Vagina (tissue), 2 donors: ENCODE measurements around the gene CCDC88C. TPM values are rescaled to one million over a fixed set of nuclear protein-coding genes. Genes with fewer than 3 reads are reported as not detected.

Source experiments
- DNase-seq, 2 donors: peaks; one replicate each; pipeline ENCODE4 v3.0.0-alpha.2; 2017; ENCODE audit errors: extremely low spot score in 2 of 2
- H3K27ac ChIP-seq: fragments of 200-600 bp; sonication (generic); one replicate; pipeline ENCODE4 v1.5.1; 2019
- H3K27me3 ChIP-seq: fragments of 200-600 bp; sonication (generic); one replicate; pipeline ENCODE4 v1.5.1; 2019
- H3K36me3 ChIP-seq, 2 donors: fragments of 200-600 bp; sonication (generic); one replicate each; pipeline ENCODE4 v1.5.1; 2017 to 2019
- H3K4me1 ChIP-seq: fragments of 200-600 bp; sonication (generic); one replicate; pipeline ENCODE4 v1.5.1; 2019
- H3K4me3 ChIP-seq, 2 donors: fragments of 200-600 bp; sonication (generic); 1 replicate in 1 of 2; 2 replicates in 1 of 2; pipeline ENCODE4 v1.5.1; 2016 to 2019
- H3K9me3 ChIP-seq: fragments of 200-600 bp; sonication (generic); one replicate; pipeline ENCODE4 v1.5.1; 2019
- POLR2A ChIP-seq, 2 donors: fragments of 450-650 bp; IDR thresholded peaks; one replicate each; pipeline ENCODE4 v1.6.1; 2017; ENCODE audit warnings: antibody characterized with exemption in 2 of 2, mild to moderate bottlenecking in 2 of 2, moderate library complexity in 2 of 2
- POLR2AphosphoS5 ChIP-seq, 2 donors: sonication (generic); formaldehyde crosslinking; IDR thresholded peaks; one replicate each; pipeline ENCODE4 v1.9.0; 2017; ENCODE audit warnings: antibody characterized with exemption in 2 of 2, mild to moderate bottlenecking in 2 of 2, low read depth in 1 of 2; ENCODE audit not compliant: insufficient read depth in 1 of 2
- intact Hi-C: fragments of 100-400 bp; cut with DNase I; formaldehyde crosslinking; loops from one replicate; pipeline ENCODE4 v1.15.1; 2023
- total RNA-seq: library from RNA; depleted of rRNA; stranded (reverse); fragments of >200 nt; gene quantifications from one replicate; pipeline ENCODE4 v1.2.3, GENCODE V29; 2016
- TF ChIP-seq, protein P1 (sequence below), 3 experiments: fragments of 450-650 bp in 2 of 3; fragments of 200-600 bp in 1 of 3; sonication (generic) in 1 of 3; IDR thresholded peaks; one replicate each; pipeline ENCODE4 v1.5.1; 2017 to 2019; ENCODE audit warnings: antibody characterized with exemption in 3 of 3, mild to moderate bottlenecking in 2 of 3, moderate library complexity in 2 of 3

Gene CCDC88C
- total RNA-seq, 1 donor from 2014 or later = 42.2 TPM

DNA sequence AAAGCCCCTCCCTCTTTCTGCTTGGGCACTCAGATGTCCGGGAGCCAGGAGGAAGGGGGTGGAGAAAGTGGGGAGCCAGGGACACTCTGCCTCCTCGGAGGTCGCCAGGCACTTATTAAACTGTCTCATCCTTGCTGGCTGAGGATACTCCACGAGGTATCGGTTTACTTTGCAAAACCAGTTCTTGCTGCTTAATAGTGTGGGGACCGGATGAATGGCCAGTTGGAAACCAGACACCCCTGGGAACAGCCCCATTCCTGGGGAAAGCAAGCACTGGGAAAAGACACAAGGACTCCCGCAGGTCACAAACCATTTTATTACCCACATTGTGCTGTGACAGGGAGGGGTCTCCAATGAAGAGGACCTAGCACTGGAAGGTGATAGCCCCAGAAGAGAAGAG lies 34.2 kb downstream of the CCDC88C start:
- TF ChIP-seq, protein P1, sequence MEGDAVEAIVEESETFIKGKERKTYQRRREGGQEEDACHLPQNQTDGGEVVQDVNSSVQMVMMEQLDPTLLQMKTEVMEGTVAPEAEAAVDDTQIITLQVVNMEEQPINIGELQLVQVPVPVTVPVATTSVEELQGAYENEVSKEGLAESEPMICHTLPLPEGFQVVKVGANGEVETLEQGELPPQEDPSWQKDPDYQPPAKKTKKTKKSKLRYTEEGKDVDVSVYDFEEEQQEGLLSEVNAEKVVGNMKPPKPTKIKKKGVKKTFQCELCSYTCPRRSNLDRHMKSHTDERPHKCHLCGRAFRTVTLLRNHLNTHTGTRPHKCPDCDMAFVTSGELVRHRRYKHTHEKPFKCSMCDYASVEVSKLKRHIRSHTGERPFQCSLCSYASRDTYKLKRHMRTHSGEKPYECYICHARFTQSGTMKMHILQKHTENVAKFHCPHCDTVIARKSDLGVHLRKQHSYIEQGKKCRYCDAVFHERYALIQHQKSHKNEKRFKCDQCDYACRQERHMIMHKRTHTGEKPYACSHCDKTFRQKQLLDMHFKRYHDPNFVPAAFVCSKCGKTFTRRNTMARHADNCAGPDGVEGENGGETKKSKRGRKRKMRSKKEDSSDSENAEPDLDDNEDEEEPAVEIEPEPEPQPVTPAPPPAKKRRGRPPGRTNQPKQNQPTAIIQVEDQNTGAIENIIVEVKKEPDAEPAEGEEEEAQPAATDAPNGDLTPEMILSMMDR (IDR thresholded peaks at IDR 0.05) = no peak
- TF ChIP-seq POLR2AphosphoS5 (IDR thresholded peaks at IDR 0.05; ENCODE audit: insufficient read depth in 1 of 2, low read depth in 1 of 2) = no peak
- TF ChIP-seq POLR2A (IDR thresholded peaks at IDR 0.05) = no peak
- DNase-seq = no peak
- H3K4me3 ChIP-seq = no peak overlapping the region
- intact Hi-C loops = loop anchor here (10.0 kb wide), 1 partner anchor 1971 kb away; no protein-coding TSS in a partner anchor
- H3K9me3 ChIP-seq = no peaks in the 10 kb centered on the region
- no peaks in the 10 kb centered on the region for H3K36me3 ChIP-seq
- H3K4me1 ChIP-seq = peaks cover 48% of the 10 kb centered on the region
- no peaks in the 10 kb centered on the region for H3K27me3 ChIP-seq
- H3K27ac ChIP-seq = no peak overlapping the region

DNA sequence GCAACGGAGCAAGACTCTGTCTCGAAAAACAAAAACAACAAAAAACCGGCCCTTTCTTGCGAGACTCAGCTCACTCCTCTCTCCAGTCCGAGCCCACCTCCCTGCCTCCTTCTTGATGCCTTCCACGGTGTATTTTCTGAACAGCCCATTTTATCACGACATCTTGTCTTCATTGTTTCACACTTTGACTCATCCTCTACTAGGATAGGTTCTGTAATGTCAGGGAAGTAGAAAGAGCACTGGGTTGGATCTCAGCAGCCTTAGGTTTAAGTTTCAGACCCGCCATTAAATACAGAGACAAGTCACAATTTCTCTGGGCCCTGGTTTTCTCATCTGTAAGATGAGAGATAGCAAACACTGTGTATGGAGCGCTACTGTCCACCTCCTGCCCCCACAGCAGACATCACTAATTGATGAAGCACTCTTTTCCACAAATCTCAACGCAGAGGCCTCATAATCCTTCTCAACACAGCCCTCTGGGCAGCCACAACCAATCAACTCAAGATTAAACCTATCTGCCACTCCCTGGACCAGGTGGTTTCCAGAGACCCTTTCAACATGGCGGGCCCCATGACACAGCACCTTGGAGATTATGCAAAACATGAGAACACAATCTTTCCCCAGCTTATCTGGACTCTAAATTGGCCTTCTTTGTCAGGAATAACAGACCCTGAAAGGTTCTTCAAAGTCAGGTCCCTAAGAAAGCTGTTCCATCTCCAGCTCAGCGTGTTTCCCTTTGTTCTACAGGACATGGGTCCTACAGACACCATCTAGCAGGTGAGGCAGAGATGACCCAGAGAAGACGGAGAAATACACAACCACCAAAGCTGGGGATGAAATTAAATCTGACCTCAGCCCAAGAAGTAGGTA lies 35.6 kb downstream of the CCDC88C start:
- no peak overlapping the region for H3K4me3 ChIP-seq
- H3K27ac ChIP-seq = no peak overlapping the region
- no peak for TF ChIP-seq POLR2A (IDR thresholded peaks at IDR 0.05)
- TF ChIP-seq POLR2AphosphoS5 (IDR thresholded peaks at IDR 0.05; ENCODE audit: insufficient read depth in 1 of 2, low read depth in 1 of 2) = no peak
- TF ChIP-seq, protein P1 (IDR thresholded peaks at IDR 0.05) = no peak
- no peak for DNase-seq
- no peaks in the 10 kb centered on the region for H3K36me3 ChIP-seq
- intact Hi-C loops = loop anchor here (10.0 kb wide), 1 partner anchor 1973 kb away; no protein-coding TSS in a partner anchor
- no peaks in the 10 kb centered on the region for H3K9me3 ChIP-seq
- peaks cover 49% of the 10 kb centered on the region for H3K4me1 ChIP-seq
- H3K27me3 ChIP-seq = no peaks in the 10 kb centered on the region

DNA sequence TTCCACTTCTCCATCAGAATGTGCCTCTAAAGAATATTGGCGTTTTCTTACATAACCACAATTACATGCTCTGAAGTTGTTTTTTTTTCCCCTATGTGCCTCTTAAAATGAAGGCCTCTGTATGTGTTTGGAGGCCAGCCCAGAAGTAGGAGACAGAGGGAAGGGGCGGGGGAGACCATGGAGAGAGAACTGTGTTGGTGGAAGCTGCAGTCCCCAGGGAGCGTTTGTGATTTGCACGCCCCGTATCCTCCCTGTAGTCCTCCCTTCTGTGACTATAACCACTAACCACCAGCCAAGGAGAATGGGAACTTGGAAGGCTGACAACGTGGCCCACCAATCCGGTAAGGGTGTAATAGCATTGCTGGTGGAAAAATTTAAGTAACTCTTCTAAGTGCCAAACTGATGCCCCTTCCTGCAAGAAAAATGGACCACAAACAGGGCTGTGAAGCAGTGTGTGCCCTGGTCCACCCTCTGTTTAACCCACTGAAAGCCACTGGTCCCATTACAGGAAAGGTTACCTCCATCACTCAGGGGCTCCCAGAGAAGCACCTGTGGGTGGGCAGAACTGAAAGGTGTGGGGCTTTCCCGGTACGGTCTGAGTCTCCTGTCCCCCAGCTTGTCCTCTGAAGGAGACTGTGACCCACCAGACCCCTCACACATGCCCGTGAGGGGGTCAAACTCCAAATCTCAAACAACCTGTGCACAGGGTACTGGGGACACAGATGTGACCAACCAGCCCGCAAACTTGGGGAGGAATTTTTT lies 36.8 kb downstream of the CCDC88C start:
- TF ChIP-seq, protein P1 (IDR thresholded peaks at IDR 0.05) = no peak
- no peak for TF ChIP-seq POLR2AphosphoS5 (IDR thresholded peaks at IDR 0.05; ENCODE audit: insufficient read depth in 1 of 2, low read depth in 1 of 2)
- no peak for TF ChIP-seq POLR2A (IDR thresholded peaks at IDR 0.05)
- Histone ChIP-seq H3K36me3 (no peaks in the 10 kb centered on the region), H3K4me1 (peaks cover 61% of the 10 kb centered on the region), H3K9me3 (no peaks in the 10 kb centered on the region), H3K27me3 (no peaks in the 10 kb centered on the region), H3K27ac (no peak overlapping the region), H3K4me3 (no peak overlapping the region)
- intact Hi-C loops = loop anchor here (10.0 kb wide), 1 partner anchor 1974 kb away; no protein-coding TSS in a partner anchor
- DNase-seq = no peak

- Histone ChIP-seq H3K27me3 (no peaks in the 10 kb centered on the region), H3K9me3 (no peaks in the 10 kb centered on the region), H3K36me3 (no peaks in the 10 kb centered on the region), H3K27ac (no peak overlapping the region), H3K4me3 (no peak overlapping the region), H3K4me1 (peaks cover 62% of the 10 kb centered on the region)
- DNase-seq = no peak
- TF ChIP-seq POLR2AphosphoS5 (IDR thresholded peaks at IDR 0.05; ENCODE audit: insufficient read depth in 1 of 2, low read depth in 1 of 2) (no peak), POLR2A (IDR thresholded peaks at IDR 0.05) (no peak)
- TF ChIP-seq, protein P1 (IDR thresholded peaks at IDR 0.05) = no peak
- intact Hi-C loops = loop anchor here (10.0 kb wide), 1 partner anchor 1975 kb away; no protein-coding TSS in a partner anchor
Measured at GRCh38 chr14:91380123-91380522, 37.5 kb downstream of the CCDC88C start.
